DOHH2 (cell line): Measurements from ENCODE around the gene PGP.

Experiments
- EZH2phosphoT487 ChIP-seq: fragments of 200-600 bp; sonication (generic); IDR thresholded peaks from 2 replicates; pipeline ENCODE4 v1.6.1; 2017; ENCODE audit warnings: borderline replicate concordance, mild to moderate bottlenecking, antibody characterized with exemption, low read length, moderate library complexity, mixed read lengths
- TF ChIP-seq, protein P1 (sequence below): fragments of 200-600 bp; sonication (generic); IDR thresholded peaks from one replicate; pipeline ENCODE4 v1.5.1; 2014; ENCODE audit warnings: antibody characterized with exemption, mild to moderate bottlenecking, low read depth, low read length; ENCODE audit not compliant: poor library complexity, severe bottlenecking

DNA sequence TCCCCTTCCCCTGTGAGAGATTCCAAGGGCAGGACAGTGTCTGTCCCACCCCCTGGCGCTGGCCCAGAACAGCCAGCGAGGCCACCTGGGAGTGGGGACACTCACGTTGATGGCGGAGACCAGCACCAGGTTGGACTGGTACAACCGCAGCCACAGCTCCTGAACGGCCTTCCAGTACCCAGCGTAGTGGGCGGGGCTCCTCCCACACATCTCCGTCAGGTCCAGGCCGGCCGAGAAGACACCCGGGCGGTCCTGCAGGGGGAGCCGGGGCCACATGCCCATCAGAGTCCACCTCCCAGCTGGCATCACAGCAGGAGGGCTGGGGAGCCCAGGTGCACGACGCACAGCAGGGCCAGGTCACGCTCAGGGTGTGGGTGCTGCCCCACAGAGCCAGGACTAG is 29.7 kb upstream of the PGP start:
- TF ChIP-seq, protein P1, sequence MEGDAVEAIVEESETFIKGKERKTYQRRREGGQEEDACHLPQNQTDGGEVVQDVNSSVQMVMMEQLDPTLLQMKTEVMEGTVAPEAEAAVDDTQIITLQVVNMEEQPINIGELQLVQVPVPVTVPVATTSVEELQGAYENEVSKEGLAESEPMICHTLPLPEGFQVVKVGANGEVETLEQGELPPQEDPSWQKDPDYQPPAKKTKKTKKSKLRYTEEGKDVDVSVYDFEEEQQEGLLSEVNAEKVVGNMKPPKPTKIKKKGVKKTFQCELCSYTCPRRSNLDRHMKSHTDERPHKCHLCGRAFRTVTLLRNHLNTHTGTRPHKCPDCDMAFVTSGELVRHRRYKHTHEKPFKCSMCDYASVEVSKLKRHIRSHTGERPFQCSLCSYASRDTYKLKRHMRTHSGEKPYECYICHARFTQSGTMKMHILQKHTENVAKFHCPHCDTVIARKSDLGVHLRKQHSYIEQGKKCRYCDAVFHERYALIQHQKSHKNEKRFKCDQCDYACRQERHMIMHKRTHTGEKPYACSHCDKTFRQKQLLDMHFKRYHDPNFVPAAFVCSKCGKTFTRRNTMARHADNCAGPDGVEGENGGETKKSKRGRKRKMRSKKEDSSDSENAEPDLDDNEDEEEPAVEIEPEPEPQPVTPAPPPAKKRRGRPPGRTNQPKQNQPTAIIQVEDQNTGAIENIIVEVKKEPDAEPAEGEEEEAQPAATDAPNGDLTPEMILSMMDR, result no peak
- no peak for TF ChIP-seq EZH2phosphoT487
